H1 (cell line): Measurements from ENCODE around the gene MIR17HG. TPM values are rescaled to one million over a fixed set of nuclear protein-coding genes. Genes with fewer than 3 reads are reported as not detected.

Experiments
- CTCF ChIA-PET: fragments of 300-600 bp; sonication (Branson Sonifier 250); formaldehyde crosslinking; loops from one replicate; lab custom pipeline; 2021; ENCODE audit not compliant: partially characterized antibody; lab: Charles Lee
- POLR2A ChIA-PET: fragments of 300-600 bp; sonication (Branson Sonifier 250); formaldehyde crosslinking; loops from one replicate; lab custom pipeline; 2021; ENCODE audit warnings: inconsistent platforms; ENCODE audit not compliant: partially characterized antibody; lab: Charles Lee
- DNase-seq, 2 experiments: peaks; one replicate each; pipeline versions ENCODE4 v3.0.0 to v3.0.0-alpha.2; 2010 to 2022; ENCODE audit warnings: low spot score in 2 of 2, low read depth in 1 of 2, mixed read lengths in 1 of 2
- FAIRE-seq: peaks from 2 replicates; lab custom pipeline; 2011; peaks lifted over from hg19 to GRCh38; lab: Jason Lieb, UNC
- H2AFZ ChIP-seq: 2 replicates; pipeline ENCODE4 v1.8.1; 2012; ENCODE audit warnings: low read length, inconsistent platforms
- H2AK5ac ChIP-seq: 2 replicates; pipeline ENCODE4 v1.6.1; 2013; ENCODE audit warnings: low read depth, low read length
- H2BK120ac ChIP-seq: replicated peaks from 2 replicates; pipeline ENCODE3; 2013; ENCODE audit warnings: low read depth, low read length, inconsistent platforms
- H2BK12ac ChIP-seq: 2 replicates; pipeline ENCODE4 v1.6.1; 2013; ENCODE audit warnings: low read depth, low read length
- H2BK15ac ChIP-seq: 2 replicates; pipeline ENCODE4 v1.6.1; 2013; ENCODE audit warnings: low read length
- H2BK20ac ChIP-seq: 2 replicates; pipeline ENCODE4 v1.6.1; 2013; ENCODE audit warnings: low read length
- H2BK5ac ChIP-seq: 2 replicates; pipeline ENCODE4 v1.6.1; 2013; ENCODE audit warnings: low read depth, low read length
- H3K14ac ChIP-seq: 2 replicates; pipeline ENCODE4 v1.6.1; 2013; ENCODE audit warnings: inconsistent platforms; ENCODE audit not compliant: insufficient read length
- H3K18ac ChIP-seq: 2 replicates; pipeline ENCODE4 v1.6.1; 2013; ENCODE audit warnings: low read length; ENCODE audit errors: extremely low read depth
- H3K23ac ChIP-seq: 2 replicates; pipeline ENCODE4 v1.6.1; 2013; ENCODE audit warnings: inconsistent platforms; ENCODE audit not compliant: insufficient read length
- H3K23me2 ChIP-seq: 2 replicates; pipeline ENCODE4 v1.6.1; 2013; ENCODE audit warnings: low read depth, low read length
- H3K27ac ChIP-seq: 2 replicates; pipeline ENCODE4 v1.6.1; 2011; ENCODE audit warnings: low read depth, low read length, inconsistent platforms
- H3K27me3 ChIP-seq, 4 experiments: replicated peaks in 1 of 4; 1 replicate in 1 of 4; 2 replicates in 3 of 4; pipeline versions ENCODE4 v1.6.1 to v1.8.1; 2011 to 2013; ENCODE audit warnings: low read length in 3 of 4, mild to moderate bottlenecking in 3 of 4, inconsistent platforms in 2 of 4, mixed read lengths in 2 of 4, moderate library complexity in 1 of 4; ENCODE audit not compliant: control insufficient read depth in 3 of 4, insufficient read depth in 3 of 4; ENCODE audit errors: extremely low read depth in 1 of 4
- H3K36me3 ChIP-seq, 4 experiments: 2 replicates each; pipeline versions ENCODE4 v1.6.1 to v1.8.1; 2011 to 2013; ENCODE audit warnings: mild to moderate bottlenecking in 4 of 4, low read length in 3 of 4, moderate library complexity in 2 of 4, control low read depth in 1 of 4, inconsistent platforms in 1 of 4; ENCODE audit not compliant: insufficient read depth in 4 of 4, control insufficient read depth in 2 of 4
- H3K4ac ChIP-seq: replicated peaks from 2 replicates; pipeline ENCODE3; 2013; ENCODE audit warnings: low read length, low read depth, mixed read lengths, inconsistent platforms; ENCODE audit not compliant: insufficient read length
- H3K4me1 ChIP-seq, 4 experiments: replicated peaks in 1 of 4; 1 replicate in 1 of 4; 2 replicates in 3 of 4; pipeline versions ENCODE4 v1.6.1 to v1.8.1; 2011 to 2013; ENCODE audit warnings: low read length in 3 of 4, inconsistent platforms in 2 of 4, mixed read lengths in 1 of 4; ENCODE audit not compliant: insufficient read depth in 4 of 4, control insufficient read depth in 3 of 4
- H3K4me2 ChIP-seq, 2 experiments: 2 replicates each; pipeline versions ENCODE4 v1.6.1 to v1.8.1; 2011 to 2013; ENCODE audit warnings: low read depth in 2 of 2, low read length in 2 of 2, control low read depth in 1 of 2, inconsistent platforms in 1 of 2, mild to moderate bottlenecking in 1 of 2; ENCODE audit not compliant: insufficient read depth in 1 of 2
- H3K4me3 ChIP-seq, 4 experiments: fragments of 200-600, 300-600 bp in 1 of 4; sonication (generic), shearing (Covaris generic), sonication (Bioruptor Twin) in 1 of 4; 2 replicates each; pipeline versions ENCODE4 v1.5.1 to v1.8.1; 2011 to 2016; ENCODE audit warnings: low read length in 4 of 4, low read depth in 3 of 4, control low read depth in 2 of 4, inconsistent platforms in 2 of 4, mild to moderate bottlenecking in 2 of 4, mixed read lengths in 1 of 4, moderate library complexity in 1 of 4; ENCODE audit not compliant: insufficient read depth in 2 of 4; ENCODE audit errors: extremely low read depth in 1 of 4
- H3K56ac ChIP-seq: replicated peaks from 2 replicates; pipeline ENCODE3; 2013; ENCODE audit warnings: low read depth, mild to moderate bottlenecking, mixed read lengths, low read length, inconsistent platforms; ENCODE audit not compliant: insufficient read length
- H3K79me1 ChIP-seq: 2 replicates; pipeline ENCODE4 v1.6.1; 2013; ENCODE audit warnings: low read depth, low read length, control low read depth
- H3K79me2 ChIP-seq, 2 experiments: 2 replicates each; pipeline versions ENCODE4 v1.6.1 to v1.8.1; 2012 to 2013; ENCODE audit warnings: low read length in 2 of 2, mild to moderate bottlenecking in 2 of 2, inconsistent platforms in 1 of 2; ENCODE audit not compliant: insufficient read depth in 2 of 2, control insufficient read depth in 1 of 2
- H3K9ac ChIP-seq, 4 experiments: replicated peaks in 1 of 4; 1 replicate in 1 of 4; 2 replicates in 3 of 4; pipeline versions ENCODE4 v1.6.1 to v1.8.1; 2011 to 2013; ENCODE audit warnings: low read depth in 3 of 4, low read length in 3 of 4, control low read depth in 2 of 4, mild to moderate bottlenecking in 2 of 4, moderate library complexity in 2 of 4, inconsistent platforms in 1 of 4; ENCODE audit errors: extremely low read depth in 1 of 4
- H3K9me3 ChIP-seq, 2 experiments: 2 replicates each; pipeline versions ENCODE4 v1.6.1 to v1.8.1; 2012 to 2013; ENCODE audit warnings: mild to moderate bottlenecking in 2 of 2, moderate library complexity in 2 of 2, control low read depth in 1 of 2, inconsistent platforms in 1 of 2, low read depth in 1 of 2, low read length in 1 of 2, mixed read lengths in 1 of 2; ENCODE audit not compliant: insufficient read depth in 2 of 2
- H4K20me1 ChIP-seq, 2 experiments: replicated peaks in 1 of 2; 2 replicates each; pipeline versions ENCODE3 to v1.8.1; 2011 to 2013; ENCODE audit warnings: inconsistent platforms in 2 of 2, low read length in 2 of 2, mild to moderate bottlenecking in 1 of 2; ENCODE audit not compliant: insufficient read depth in 2 of 2, control insufficient read depth in 1 of 2
- H4K5ac ChIP-seq: 2 replicates; pipeline ENCODE4 v1.6.1; 2013; ENCODE audit warnings: low read length, low read depth, mixed read lengths, inconsistent platforms; ENCODE audit not compliant: insufficient read length
- H4K8ac ChIP-seq: 2 replicates; pipeline ENCODE4 v1.8.0; 2013; ENCODE audit warnings: mild to moderate bottlenecking, moderate library complexity, low read length, inconsistent platforms; ENCODE audit not compliant: insufficient read depth; ENCODE audit errors: extremely low read depth
- H4K91ac ChIP-seq: replicated peaks from 2 replicates; pipeline ENCODE3; 2013; ENCODE audit warnings: low read length, mixed read lengths, inconsistent platforms; ENCODE audit not compliant: insufficient read length
- BCL11A ChIP-seq, 2 experiments: IDR thresholded peaks; one replicate each; pipeline ENCODE4 v1.6.1; 2011; ENCODE audit warnings: low read depth in 2 of 2, low read length in 2 of 2, mild to moderate bottlenecking in 2 of 2
- GABPA ChIP-seq: IDR thresholded peaks from 2 replicates; pipeline ENCODE4 v1.6.1; 2011; ENCODE audit warnings: mild to moderate bottlenecking, low read length, moderate library complexity, borderline replicate concordance; ENCODE audit not compliant: insufficient read depth
- GTF2F1 ChIP-seq: IDR thresholded peaks from 2 replicates; pipeline ENCODE4 v1.6.1; 2012; ENCODE audit warnings: low read depth, low read length, improper control_type of control experiment, borderline replicate concordance
- HDAC2 ChIP-seq, 2 experiments: fragments of 300-600 bp in 1 of 2; sonication (generic) in 1 of 2; IDR thresholded peaks; 2 replicates each; pipeline ENCODE4 v1.6.1; 2011 to 2012; ENCODE audit warnings: low read depth in 2 of 2, low read length in 2 of 2, mild to moderate bottlenecking in 2 of 2, moderate library complexity in 2 of 2, borderline replicate concordance in 1 of 2, inconsistent platforms in 1 of 2
- POLR2AphosphoS5 ChIP-seq: IDR thresholded peaks from 2 replicates; pipeline ENCODE4 v1.6.1; 2011; ENCODE audit warnings: low read depth, low read length
- RNF2 ChIP-seq: fragments of 200-900, 300-1000 bp; sonication (generic); IDR thresholded peaks from 2 replicates; pipeline ENCODE4 v1.7.1; 2016; ENCODE audit warnings: borderline replicate concordance, low read depth, mild to moderate bottlenecking, antibody characterized with exemption, low read length; ENCODE audit not compliant: poor library complexity, severe bottlenecking; ENCODE audit errors: missing control alignments
- WGBS, 2 experiments: shearing (Covaris generic) in 1 of 2; methylation state at CpG; one replicate each; pipeline versions ENCODE4 v1.1.6 to v1.1.7; 2013 to 2015; ENCODE audit warnings: low lambda C conversion rate in 2 of 2, mixed read lengths in 2 of 2, inconsistent platforms in 1 of 2, low coverage in 1 of 2, missing lambda C conversion rate in 1 of 2; ENCODE audit not compliant: insufficient replicate concordance in 2 of 2, insufficient coverage in 1 of 2, insufficient read length in 1 of 2; ENCODE audit errors: extremely low coverage in 1 of 2, missing lambda C conversion rate in 1 of 2; 5-methylcytosine and 5-hydroxymethylcytosine counted together
- polyA plus RNA-seq, 7 experiments: library from polyadenylated mRNA; depleted of rRNA in 3 of 7; stranded (reverse) in 5 of 7; unstranded in 2 of 7; fragments of >200 nt in 5 of 7; fragments of 200-250 nt in 2 of 7; gene quantifications; 1 replicate in 5 of 7; 2 replicates in 1 of 7; 4 replicates in 1 of 7; pipeline versions ENCODE4 v1.2.1 to v1.2.3, GENCODE V29; 2011 to 2013; ENCODE audit warnings: missing spikeins in 2 of 7, mixed read lengths in 2 of 7
- total RNA-seq: library from RNA; stranded (reverse); fragmentation: NEBNext Ultra II Directional; extraction: Animal tissue kit (Norgen Biotek cat#: 25700); gene quantifications from 2 replicates; pipeline ENCODE4 v1.2.1, GENCODE V29; 2021
- TF ChIP-seq, protein P1 (sequence below): IDR thresholded peaks from 2 replicates; pipeline ENCODE4 v1.6.1; 2011; ENCODE audit warnings: low read length, improper control_type of control experiment
- TF ChIP-seq, protein P2 (sequence below): IDR thresholded peaks from 2 replicates; pipeline ENCODE4 v1.6.1; 2011; ENCODE audit warnings: low read depth, mild to moderate bottlenecking, low read length; ENCODE audit not compliant: insufficient read depth
- TF ChIP-seq, protein P3 (sequence below): IDR thresholded peaks from 2 replicates; pipeline ENCODE4 v1.6.1; 2012; ENCODE audit warnings: inconsistent platforms

Gene MIR17HG
- total and polyA plus RNA-seq, 2 of the 8 experiments (the other 6 are each of a cell fraction or from before 2014, with no cell fraction given): 11.5 to 36.9 TPM

GRCh38 chr13:91348906-91349435, 1.5 kb downstream of the MIR17HG start:
- Histone ChIP-seq H3K36me3 (peaks cover 17 to 51% (median 41%) of the 10 kb centered on the region in 4 experiments), H3K4ac (no peak overlapping the region), H3K23me2 (peaks cover 2% of the 10 kb centered on the region; the same call in 1 of the 2 replicates), H2AK5ac (no peak overlapping the region), H3K9ac (peak overlapping the region; percentile 77 to 100 (median 96)), H3K79me1 (peaks cover 4% of the 10 kb centered on the region; the same call in 1 of the 2 replicates), H2BK15ac (no peak overlapping the region), H4K91ac (no peak overlapping the region), H3K79me2 (peaks cover 13 to 57% of the 10 kb centered on the region in 2 experiments), H3K4me2 (peak overlapping the region; percentile 47 to 65), H3K23ac (no peak overlapping the region), H4K5ac (peak overlapping the region; percentile 100), H3K18ac (peak overlapping the region; percentile 55; the same call in 1 of the 2 replicates), H3K27me3 (no peaks in the 10 kb centered on the region), H4K20me1 (peaks cover 14 to 18% of the 10 kb centered on the region in 2 experiments), H2BK5ac (peak overlapping the region; percentile 54; the same call in 1 of the 2 replicates), H4K8ac (peak overlapping the region; percentile 76; the same call in 1 of the 2 replicates), H3K9me3 (no peaks in the 10 kb centered on the region), H3K27ac (peak overlapping the region; percentile 96), H3K4me1 (peaks cover 0 to 9% (median 6%) of the 10 kb centered on the region in 4 experiments; a peak in 5 of 7 replicates), H2AFZ (no peak overlapping the region), H2BK20ac (no peak overlapping the region), H2BK12ac (no peak overlapping the region), H2BK120ac (no peak overlapping the region), H3K4me3 (peak overlapping the region; percentile 68 to 97 (median 78)), H3K14ac (no peak overlapping the region), H3K56ac (no peak overlapping the region)
- no peak for FAIRE-seq
- POLR2A ChIA-PET: interaction anchor here (1.2 to 2.7 kb wide), 2 partner anchors 9 to 10 kb away, joined by 3 to 28 read pairs; no protein-coding TSS in a partner anchor
- DNase-seq: peak in 1 of 2 experiments; percentile 95
- WGBS, 2 experiments: 1% methylated on average over 11 of the region's 46 CpGs; no CpG with 5 or more reads in 1 of the 2 experiments
- CTCF ChIA-PET: interaction anchor here (0.6 to 1.5 kb wide), 3 partner anchors 9 to 134 kb away, joined by 3 to 4 read pairs (median 4); no protein-coding TSS in a partner anchor
- no peak for TF ChIP-seq RNF2
- TF ChIP-seq GABPA: no peak
- TF ChIP-seq, protein P1, sequence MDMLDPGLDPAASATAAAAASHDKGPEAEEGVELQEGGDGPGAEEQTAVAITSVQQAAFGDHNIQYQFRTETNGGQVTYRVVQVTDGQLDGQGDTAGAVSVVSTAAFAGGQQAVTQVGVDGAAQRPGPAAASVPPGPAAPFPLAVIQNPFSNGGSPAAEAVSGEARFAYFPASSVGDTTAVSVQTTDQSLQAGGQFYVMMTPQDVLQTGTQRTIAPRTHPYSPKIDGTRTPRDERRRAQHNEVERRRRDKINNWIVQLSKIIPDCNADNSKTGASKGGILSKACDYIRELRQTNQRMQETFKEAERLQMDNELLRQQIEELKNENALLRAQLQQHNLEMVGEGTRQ: no peak; the same call in 1 of the 2 replicates
- TF ChIP-seq, protein P2, sequence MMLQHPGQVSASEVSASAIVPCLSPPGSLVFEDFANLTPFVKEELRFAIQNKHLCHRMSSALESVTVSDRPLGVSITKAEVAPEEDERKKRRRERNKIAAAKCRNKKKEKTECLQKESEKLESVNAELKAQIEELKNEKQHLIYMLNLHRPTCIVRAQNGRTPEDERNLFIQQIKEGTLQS: no peak
- no peak for TF ChIP-seq BCL11A (IDR thresholded peaks at IDR 0.05; ENCODE audit: low read depth in 2 of 2, low read length in 2 of 2)
- TF ChIP-seq GTF2F1: peak; percentile 46; the same call in 1 of the 2 replicates
- TF ChIP-seq HDAC2 (IDR thresholded peaks at IDR 0.05; ENCODE audit: borderline replicate concordance in 1 of 2, low read depth in 2 of 2, low read length in 2 of 2): no peak
- peak; percentile 95 for TF ChIP-seq POLR2AphosphoS5
- TF ChIP-seq, protein P3, sequence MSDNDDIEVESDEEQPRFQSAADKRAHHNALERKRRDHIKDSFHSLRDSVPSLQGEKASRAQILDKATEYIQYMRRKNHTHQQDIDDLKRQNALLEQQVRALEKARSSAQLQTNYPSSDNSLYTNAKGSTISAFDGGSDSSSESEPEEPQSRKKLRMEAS: peak; percentile 97
